ENCODE results near the gene SUPV3L1. TPM values are rescaled to one million over a fixed set of nuclear protein-coding genes. Genes with fewer than 3 reads are reported as not detected.

The SUPV3L1 gene
- total and polyA plus RNA-seq, 2 of the 8 experiments (the other 6 are each of a cell fraction or from before 2014, with no cell fraction given), result 34.6 to 45.6 TPM

DNA sequence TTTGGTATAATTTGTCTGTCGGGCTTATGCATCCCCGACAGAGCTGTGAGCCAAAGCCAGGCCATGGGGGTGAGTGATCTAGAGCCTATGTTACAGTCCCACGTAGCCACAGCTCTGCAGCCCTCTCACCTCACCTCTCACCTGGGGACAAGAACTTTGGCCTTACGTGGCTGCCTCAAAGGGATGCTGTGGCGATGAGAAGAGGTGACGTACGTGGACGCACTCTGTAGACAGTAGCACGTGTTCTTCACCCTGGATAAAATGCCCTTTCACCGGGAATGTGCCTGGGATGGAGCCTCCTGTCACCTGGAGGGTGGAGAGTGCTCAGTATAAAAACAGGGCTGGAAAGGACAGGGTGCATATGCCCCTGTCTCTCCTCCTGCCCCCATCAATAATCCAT, 45.6 kb downstream of the SUPV3L1 start (continued):
- TF ChIP-seq, protein P1, sequence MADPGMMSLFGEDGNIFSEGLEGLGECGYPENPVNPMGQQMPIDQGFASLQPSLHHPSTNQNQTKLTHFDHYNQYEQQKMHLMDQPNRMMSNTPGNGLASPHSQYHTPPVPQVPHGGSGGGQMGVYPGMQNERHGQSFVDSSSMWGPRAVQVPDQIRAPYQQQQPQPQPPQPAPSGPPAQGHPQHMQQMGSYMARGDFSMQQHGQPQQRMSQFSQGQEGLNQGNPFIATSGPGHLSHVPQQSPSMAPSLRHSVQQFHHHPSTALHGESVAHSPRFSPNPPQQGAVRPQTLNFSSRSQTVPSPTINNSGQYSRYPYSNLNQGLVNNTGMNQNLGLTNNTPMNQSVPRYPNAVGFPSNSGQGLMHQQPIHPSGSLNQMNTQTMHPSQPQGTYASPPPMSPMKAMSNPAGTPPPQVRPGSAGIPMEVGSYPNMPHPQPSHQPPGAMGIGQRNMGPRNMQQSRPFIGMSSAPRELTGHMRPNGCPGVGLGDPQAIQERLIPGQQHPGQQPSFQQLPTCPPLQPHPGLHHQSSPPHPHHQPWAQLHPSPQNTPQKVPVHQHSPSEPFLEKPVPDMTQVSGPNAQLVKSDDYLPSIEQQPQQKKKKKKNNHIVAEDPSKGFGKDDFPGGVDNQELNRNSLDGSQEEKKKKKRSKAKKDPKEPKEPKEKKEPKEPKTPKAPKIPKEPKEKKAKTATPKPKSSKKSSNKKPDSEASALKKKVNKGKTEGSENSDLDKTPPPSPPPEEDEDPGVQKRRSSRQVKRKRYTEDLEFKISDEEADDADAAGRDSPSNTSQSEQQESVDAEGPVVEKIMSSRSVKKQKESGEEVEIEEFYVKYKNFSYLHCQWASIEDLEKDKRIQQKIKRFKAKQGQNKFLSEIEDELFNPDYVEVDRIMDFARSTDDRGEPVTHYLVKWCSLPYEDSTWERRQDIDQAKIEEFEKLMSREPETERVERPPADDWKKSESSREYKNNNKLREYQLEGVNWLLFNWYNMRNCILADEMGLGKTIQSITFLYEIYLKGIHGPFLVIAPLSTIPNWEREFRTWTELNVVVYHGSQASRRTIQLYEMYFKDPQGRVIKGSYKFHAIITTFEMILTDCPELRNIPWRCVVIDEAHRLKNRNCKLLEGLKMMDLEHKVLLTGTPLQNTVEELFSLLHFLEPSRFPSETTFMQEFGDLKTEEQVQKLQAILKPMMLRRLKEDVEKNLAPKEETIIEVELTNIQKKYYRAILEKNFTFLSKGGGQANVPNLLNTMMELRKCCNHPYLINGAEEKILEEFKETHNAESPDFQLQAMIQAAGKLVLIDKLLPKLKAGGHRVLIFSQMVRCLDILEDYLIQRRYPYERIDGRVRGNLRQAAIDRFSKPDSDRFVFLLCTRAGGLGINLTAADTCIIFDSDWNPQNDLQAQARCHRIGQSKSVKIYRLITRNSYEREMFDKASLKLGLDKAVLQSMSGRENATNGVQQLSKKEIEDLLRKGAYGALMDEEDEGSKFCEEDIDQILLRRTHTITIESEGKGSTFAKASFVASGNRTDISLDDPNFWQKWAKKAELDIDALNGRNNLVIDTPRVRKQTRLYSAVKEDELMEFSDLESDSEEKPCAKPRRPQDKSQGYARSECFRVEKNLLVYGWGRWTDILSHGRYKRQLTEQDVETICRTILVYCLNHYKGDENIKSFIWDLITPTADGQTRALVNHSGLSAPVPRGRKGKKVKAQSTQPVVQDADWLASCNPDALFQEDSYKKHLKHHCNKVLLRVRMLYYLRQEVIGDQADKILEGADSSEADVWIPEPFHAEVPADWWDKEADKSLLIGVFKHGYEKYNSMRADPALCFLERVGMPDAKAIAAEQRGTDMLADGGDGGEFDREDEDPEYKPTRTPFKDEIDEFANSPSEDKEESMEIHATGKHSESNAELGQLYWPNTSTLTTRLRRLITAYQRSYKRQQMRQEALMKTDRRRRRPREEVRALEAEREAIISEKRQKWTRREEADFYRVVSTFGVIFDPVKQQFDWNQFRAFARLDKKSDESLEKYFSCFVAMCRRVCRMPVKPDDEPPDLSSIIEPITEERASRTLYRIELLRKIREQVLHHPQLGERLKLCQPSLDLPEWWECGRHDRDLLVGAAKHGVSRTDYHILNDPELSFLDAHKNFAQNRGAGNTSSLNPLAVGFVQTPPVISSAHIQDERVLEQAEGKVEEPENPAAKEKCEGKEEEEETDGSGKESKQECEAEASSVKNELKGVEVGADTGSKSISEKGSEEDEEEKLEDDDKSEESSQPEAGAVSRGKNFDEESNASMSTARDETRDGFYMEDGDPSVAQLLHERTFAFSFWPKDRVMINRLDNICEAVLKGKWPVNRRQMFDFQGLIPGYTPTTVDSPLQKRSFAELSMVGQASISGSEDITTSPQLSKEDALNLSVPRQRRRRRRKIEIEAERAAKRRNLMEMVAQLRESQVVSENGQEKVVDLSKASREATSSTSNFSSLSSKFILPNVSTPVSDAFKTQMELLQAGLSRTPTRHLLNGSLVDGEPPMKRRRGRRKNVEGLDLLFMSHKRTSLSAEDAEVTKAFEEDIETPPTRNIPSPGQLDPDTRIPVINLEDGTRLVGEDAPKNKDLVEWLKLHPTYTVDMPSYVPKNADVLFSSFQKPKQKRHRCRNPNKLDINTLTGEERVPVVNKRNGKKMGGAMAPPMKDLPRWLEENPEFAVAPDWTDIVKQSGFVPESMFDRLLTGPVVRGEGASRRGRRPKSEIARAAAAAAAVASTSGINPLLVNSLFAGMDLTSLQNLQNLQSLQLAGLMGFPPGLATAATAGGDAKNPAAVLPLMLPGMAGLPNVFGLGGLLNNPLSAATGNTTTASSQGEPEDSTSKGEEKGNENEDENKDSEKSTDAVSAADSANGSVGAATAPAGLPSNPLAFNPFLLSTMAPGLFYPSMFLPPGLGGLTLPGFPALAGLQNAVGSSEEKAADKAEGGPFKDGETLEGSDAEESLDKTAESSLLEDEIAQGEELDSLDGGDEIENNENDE (IDR thresholded peaks at IDR 0.05; ENCODE audit: insufficient replicate concordance, low read length), result no peak
- no peak for TF ChIP-seq POLR2AphosphoS5 (IDR thresholded peaks at IDR 0.05; ENCODE audit: low read depth, low read length)
- TF ChIP-seq, protein P2, sequence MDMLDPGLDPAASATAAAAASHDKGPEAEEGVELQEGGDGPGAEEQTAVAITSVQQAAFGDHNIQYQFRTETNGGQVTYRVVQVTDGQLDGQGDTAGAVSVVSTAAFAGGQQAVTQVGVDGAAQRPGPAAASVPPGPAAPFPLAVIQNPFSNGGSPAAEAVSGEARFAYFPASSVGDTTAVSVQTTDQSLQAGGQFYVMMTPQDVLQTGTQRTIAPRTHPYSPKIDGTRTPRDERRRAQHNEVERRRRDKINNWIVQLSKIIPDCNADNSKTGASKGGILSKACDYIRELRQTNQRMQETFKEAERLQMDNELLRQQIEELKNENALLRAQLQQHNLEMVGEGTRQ (IDR thresholded peaks at IDR 0.05; ENCODE audit: low read length), result no peak
- no peak for TF ChIP-seq BACH1 (IDR thresholded peaks at IDR 0.05; ENCODE audit: low read length)

Data from H1 (cell line).